Activated CD8-positive, alpha-beta T cell treated with anti-CD3 and anti-CD28 coated beads for 36 hours (primary cell): Measurements from ENCODE around the gene MPV17. TPM values are rescaled to one million over a fixed set of nuclear protein-coding genes. Genes with fewer than 3 reads are reported as not detected.

Experiments used
- ATAC-seq: fragments of 200-7000 bp; cut with Tn5 transposase; one replicate; pipeline ENCODE4 v1.10.0; 2021; ENCODE audit warnings: mild to moderate bottlenecking, moderate library complexity
- CTCF ChIA-PET: fragments of 350-600 bp; sonication (Branson Sonifier 250); formaldehyde crosslinking; loops from one replicate; lab custom pipeline; 2021; ENCODE audit warnings: antibody characterized with exemption; lab: Charles Lee
- POLR2A ChIA-PET: fragments of 350-600 bp; sonication (Branson Sonifier 250); formaldehyde crosslinking; loops from one replicate; lab custom pipeline; 2021; ENCODE audit warnings: antibody characterized with exemption; lab: Charles Lee
- DNase-seq: peaks from one replicate; pipeline ENCODE4 v3.0.0-alpha.2; 2020
- H3K27ac Mint-ChIP-seq: one replicate; pipeline ENCODE4 v1.8.0; 2021; ENCODE audit warnings: mild to moderate bottlenecking, mixed read lengths
- H3K27me3 Mint-ChIP-seq: one replicate; pipeline ENCODE4 v1.8.0; 2021; ENCODE audit warnings: mixed read lengths
- H3K36me3 Mint-ChIP-seq: one replicate; pipeline ENCODE4 v1.8.0; 2021; ENCODE audit warnings: low read depth, mixed read lengths
- H3K4me1 Mint-ChIP-seq: one replicate; pipeline ENCODE4 v1.8.0; 2021; ENCODE audit warnings: low read depth, mixed read lengths
- H3K4me3 Mint-ChIP-seq: one replicate; pipeline ENCODE4 v1.8.0; 2021; ENCODE audit warnings: mild to moderate bottlenecking, moderate library complexity, mixed read lengths
- H3K9me3 Mint-ChIP-seq: one replicate; pipeline ENCODE4 v1.8.0; 2021; ENCODE audit warnings: mixed read lengths
- intact Hi-C: fragments of 100-400 bp; cut with micrococcal nuclease; formaldehyde crosslinking; loops from one replicate; pipeline ENCODE4 v1.10.0; 2022
- total RNA-seq, 2 experiments: library from RNA; stranded (reverse); gene quantifications; one replicate each; pipeline ENCODE4 v1.2.3, GENCODE V29; 2021
- TF ChIP-seq, protein P1 (sequence below): fragments of 200-600 bp; IDR thresholded peaks from one replicate; pipeline ENCODE4 v1.8.0; 2022; ENCODE audit warnings: antibody characterized with exemption, mild to moderate bottlenecking

The MPV17 gene
- total RNA-seq, 2 experiments from 2014 or later, result 72.3 to 85.1 TPM

DNA sequence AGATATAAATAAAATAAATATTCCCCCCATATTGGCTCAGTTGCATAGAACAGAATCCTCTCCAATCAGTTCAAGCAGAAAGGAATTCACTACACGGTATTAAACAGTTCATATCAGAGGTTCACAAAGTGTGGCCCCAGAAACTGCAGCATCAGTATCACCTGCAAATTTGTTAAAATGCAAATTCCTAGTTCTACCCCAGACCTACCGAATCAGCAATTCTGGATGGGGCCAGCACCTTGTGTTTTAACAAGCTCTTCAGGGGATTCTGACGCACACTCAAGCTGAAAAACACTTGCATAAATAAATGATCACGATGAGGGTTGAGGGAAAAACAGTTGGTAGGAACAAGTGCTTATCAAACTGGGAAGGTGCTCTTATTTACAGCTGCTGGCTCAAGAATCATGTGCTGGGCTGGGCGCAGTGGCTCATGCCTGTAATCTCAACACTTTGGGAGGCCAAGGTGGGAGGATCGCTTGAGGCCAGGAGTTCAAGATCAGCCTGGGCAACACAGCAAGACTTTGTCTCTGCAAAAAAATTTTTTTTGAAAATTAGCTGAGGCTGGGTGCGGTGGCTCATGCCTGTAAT is 27.3 kb upstream of the MPV17 start:
- Mint-ChIP-seq H3K27me3 (no peaks in the 10 kb centered on the region), H3K9me3 (no peaks in the 10 kb centered on the region), H3K36me3 (peaks cover 12% of the 10 kb centered on the region), H3K27ac (no peak overlapping the region), H3K4me3 (no peak overlapping the region), H3K4me1 (peaks cover 58% of the 10 kb centered on the region)
- DNase-seq (no peak), ATAC-seq (no peak)
- ChIA-PET CTCF (no interaction called here), POLR2A (interaction anchor here (1.0 to 3.1 kb wide), 3 partner anchors 10 to 30 kb away, joined by 3 to 24 read pairs (median 4); partner anchors contain the start of genes EIF2B4 and SNX17)
- intact Hi-C loops, result no loop called here
- TF ChIP-seq, protein P1, sequence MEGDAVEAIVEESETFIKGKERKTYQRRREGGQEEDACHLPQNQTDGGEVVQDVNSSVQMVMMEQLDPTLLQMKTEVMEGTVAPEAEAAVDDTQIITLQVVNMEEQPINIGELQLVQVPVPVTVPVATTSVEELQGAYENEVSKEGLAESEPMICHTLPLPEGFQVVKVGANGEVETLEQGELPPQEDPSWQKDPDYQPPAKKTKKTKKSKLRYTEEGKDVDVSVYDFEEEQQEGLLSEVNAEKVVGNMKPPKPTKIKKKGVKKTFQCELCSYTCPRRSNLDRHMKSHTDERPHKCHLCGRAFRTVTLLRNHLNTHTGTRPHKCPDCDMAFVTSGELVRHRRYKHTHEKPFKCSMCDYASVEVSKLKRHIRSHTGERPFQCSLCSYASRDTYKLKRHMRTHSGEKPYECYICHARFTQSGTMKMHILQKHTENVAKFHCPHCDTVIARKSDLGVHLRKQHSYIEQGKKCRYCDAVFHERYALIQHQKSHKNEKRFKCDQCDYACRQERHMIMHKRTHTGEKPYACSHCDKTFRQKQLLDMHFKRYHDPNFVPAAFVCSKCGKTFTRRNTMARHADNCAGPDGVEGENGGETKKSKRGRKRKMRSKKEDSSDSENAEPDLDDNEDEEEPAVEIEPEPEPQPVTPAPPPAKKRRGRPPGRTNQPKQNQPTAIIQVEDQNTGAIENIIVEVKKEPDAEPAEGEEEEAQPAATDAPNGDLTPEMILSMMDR, result no peak

DNA sequence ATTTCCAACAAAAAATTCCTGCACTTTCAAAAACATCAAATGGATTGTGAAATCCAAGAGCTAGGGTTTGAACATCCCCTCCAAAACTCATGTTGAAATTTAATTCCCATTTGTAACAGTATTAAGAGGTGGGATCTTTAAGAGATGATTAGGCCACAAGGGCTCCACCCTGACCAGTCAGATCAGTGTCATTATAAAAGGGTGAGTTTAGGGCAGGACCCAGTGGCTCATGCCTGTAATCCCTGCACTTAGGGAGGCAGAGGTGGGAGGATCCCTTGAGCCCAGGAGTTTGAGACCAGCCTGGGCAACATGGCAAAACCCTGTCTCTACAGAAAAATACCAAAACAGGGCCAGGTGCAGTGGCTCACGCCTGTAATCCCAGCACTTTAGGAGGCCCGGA is 24.7 kb upstream of the MPV17 start:
- TF ChIP-seq, protein P1, result no peak
- peaks cover 39% of the 10 kb centered on the region for H3K4me1 Mint-ChIP-seq

DNA sequence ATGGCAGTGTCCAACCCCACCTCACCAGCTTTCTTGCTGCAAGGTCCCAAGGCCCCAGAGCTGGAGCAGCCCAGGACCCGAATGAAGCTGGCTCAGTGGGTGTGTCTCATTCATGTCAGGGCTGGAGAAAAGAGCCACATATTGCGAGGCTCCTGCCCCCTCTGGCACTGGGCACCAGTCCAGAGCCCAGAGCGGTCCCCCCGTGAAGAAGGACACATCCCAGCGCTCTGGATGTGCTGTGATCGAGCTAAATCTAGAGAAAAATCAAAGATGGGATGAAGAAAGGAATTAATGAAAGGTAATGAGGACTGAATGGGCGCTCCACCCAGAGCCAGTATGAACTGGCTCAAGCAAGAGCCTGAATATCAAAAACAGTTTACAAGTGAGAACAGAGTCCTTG is 13.3 kb upstream of the MPV17 start:
- H3K27ac Mint-ChIP-seq, result no peak overlapping the region
- H3K4me3 Mint-ChIP-seq, result no peak overlapping the region
- no peaks in the 10 kb centered on the region for H3K4me1 Mint-ChIP-seq
- intact Hi-C loops, result no loop called here
- H3K9me3 Mint-ChIP-seq, result no peaks in the 10 kb centered on the region
- ChIA-PET CTCF (no interaction called here), POLR2A (interaction anchor here (0.6 to 1.7 kb wide), 3 partner anchors 7 to 57 kb away, joined by 3 to 5 read pairs (median 4); no protein-coding TSS in a partner anchor)
- DNase-seq (no peak), ATAC-seq (no peak)
- peaks cover 37% of the 10 kb centered on the region for H3K36me3 Mint-ChIP-seq
- H3K27me3 Mint-ChIP-seq, result no peaks in the 10 kb centered on the region
- TF ChIP-seq, protein P1, result no peak

More for the DNA sequence above, 24.7 kb upstream of the MPV17 start:
- no peaks in the 10 kb centered on the region for H3K9me3 Mint-ChIP-seq
- no peak overlapping the region for H3K27ac Mint-ChIP-seq
- CTCF ChIA-PET, result interaction anchor here (1.3 kb wide), 1 partner anchor 13 kb away, joined by 3 read pairs; no protein-coding TSS in a partner anchor
- ATAC-seq, result no peak
- no peak overlapping the region for H3K4me3 Mint-ChIP-seq
- H3K27me3 Mint-ChIP-seq, result no peaks in the 10 kb centered on the region
- intact Hi-C loops, result no loop called here
- DNase-seq, result no peak
- H3K36me3 Mint-ChIP-seq, result peaks cover 17% of the 10 kb centered on the region
- POLR2A ChIA-PET, result interaction anchor here (0.6 kb wide), 2 partner anchors 9 to 22 kb away, joined by 3 read pairs; partner anchors contain the start of gene GTF3C2

DNA sequence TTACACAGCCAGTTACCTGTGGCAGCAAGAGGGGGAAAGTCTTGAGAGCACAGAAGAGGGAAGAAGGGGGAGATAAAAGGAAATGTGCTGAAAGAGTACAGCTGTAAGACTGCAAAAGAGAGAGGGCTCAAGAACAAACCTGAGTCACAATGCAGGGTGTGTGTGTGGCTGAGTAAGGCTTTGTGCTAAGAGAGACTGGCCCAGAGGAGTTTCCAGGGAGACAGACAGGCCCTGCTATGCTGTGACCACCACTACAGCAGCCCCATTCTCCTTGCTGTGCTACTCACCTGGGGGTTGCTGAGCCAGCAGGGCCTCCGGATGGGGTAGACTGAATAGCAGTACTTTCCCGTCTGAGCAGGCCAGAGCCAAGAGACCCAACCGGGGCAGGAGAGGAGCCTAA is 12.4 kb upstream of the MPV17 start:
- Mint-ChIP-seq H3K4me1 (no peaks in the 10 kb centered on the region), H3K27ac (no peak overlapping the region), H3K36me3 (peaks cover 38% of the 10 kb centered on the region), H3K4me3 (no peak overlapping the region), H3K9me3 (no peaks in the 10 kb centered on the region), H3K27me3 (no peaks in the 10 kb centered on the region)
- TF ChIP-seq, protein P1, result no peak
- intact Hi-C loops, result no loop called here
- ChIA-PET CTCF (interaction anchor here (1.4 kb wide), 1 partner anchor 32 kb away, joined by 4 read pairs; no protein-coding TSS in a partner anchor), POLR2A (interaction anchor here (0.6 to 1.7 kb wide), 2 partner anchors 8 to 56 kb away, joined by 3 to 5 read pairs; no protein-coding TSS in a partner anchor)
- DNase-seq (no peak), ATAC-seq (no peak)

DNA sequence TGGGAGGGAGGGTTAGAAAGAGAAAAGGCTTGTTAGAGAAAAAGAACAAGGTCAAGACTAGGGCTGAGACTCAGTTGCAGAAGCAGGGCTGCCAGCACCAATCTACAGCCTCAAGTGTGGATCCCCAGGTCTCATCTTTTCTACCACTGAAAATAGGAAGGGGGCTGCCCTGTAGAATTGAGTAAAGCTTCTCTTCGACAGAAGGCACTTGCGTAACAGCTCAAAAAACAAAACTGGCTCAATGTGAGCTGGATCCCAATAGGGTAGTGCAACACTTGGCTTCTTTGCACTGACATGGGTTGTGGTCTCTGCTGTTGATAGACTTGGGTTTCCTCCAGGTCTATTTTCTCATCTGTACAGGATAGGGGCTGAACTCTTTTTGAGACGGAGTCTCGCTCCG is 1.8 kb upstream of the MPV17 start:
- ChIA-PET POLR2A (interaction anchor here (0.7 to 1.0 kb wide), 2 partner anchors 15 to 31 kb away, joined by 3 to 4 read pairs; no protein-coding TSS in a partner anchor), CTCF (interaction anchor here (2.2 kb wide), 1 partner anchor 22 kb away, joined by 8 read pairs; no protein-coding TSS in a partner anchor)
- Mint-ChIP-seq H3K36me3 (peaks cover 35% of the 10 kb centered on the region), H3K27me3 (no peaks in the 10 kb centered on the region), H3K4me3 (peak overlapping the region; percentile 8), H3K4me1 (peaks cover 21% of the 10 kb centered on the region), H3K9me3 (no peaks in the 10 kb centered on the region), H3K27ac (no peak overlapping the region)
- no peak for DNase-seq
- intact Hi-C loops, result loop anchor here (5.0 kb wide), 1 partner anchor 33 kb away; the partner anchor contains the start of gene GTF3C2
- ATAC-seq, result no peak
- TF ChIP-seq, protein P1, result no peak
